T-helper 1 cell treated with Interleukin-12 subunit alpha and Interleukin-12 subunit beta and Interleukin-4 antibody, amounts not matched to agents 30 ng/mL and 1 ng/mL, for 36 hours (primary cell): ENCODE data around the gene PPP1CB. TPM values are rescaled to one million over a fixed set of nuclear protein-coding genes. Genes with fewer than 3 reads are reported as not detected.
"Not testable (repeated sequence)": the region's sequence is repeated elsewhere in the genome, so short reads cannot be mapped to it uniquely, and the experiment has no call there.

Experiments
- intact Hi-C: fragments of 100-400 bp; cut with micrococcal nuclease; formaldehyde crosslinking; loops from one replicate; pipeline ENCODE4 v1.15.1; 2024
- total RNA-seq: library from RNA; stranded (reverse); gene quantifications from 2 replicates; pipeline ENCODE4 v1.2.3, GENCODE V29; 2022

The PPP1CB gene
- total RNA-seq, result 189 and 196 TPM in 2 replicates

GRCh38 chr2:28751252-28751955, at the start of gene PPP1CB:
Gene PPP1CB (plus strand): TSS chr2:28751830. CDS start chr2:28752125, 295 bp downstream.
- intact Hi-C loops, result loop anchor here (1.0 to 10.0 kb wide), 11 partner anchors 119 to 1396 kb away; partner anchors contain the start of genes BABAM2, FOSL2, MRPL33 and NRBP1

DNA sequence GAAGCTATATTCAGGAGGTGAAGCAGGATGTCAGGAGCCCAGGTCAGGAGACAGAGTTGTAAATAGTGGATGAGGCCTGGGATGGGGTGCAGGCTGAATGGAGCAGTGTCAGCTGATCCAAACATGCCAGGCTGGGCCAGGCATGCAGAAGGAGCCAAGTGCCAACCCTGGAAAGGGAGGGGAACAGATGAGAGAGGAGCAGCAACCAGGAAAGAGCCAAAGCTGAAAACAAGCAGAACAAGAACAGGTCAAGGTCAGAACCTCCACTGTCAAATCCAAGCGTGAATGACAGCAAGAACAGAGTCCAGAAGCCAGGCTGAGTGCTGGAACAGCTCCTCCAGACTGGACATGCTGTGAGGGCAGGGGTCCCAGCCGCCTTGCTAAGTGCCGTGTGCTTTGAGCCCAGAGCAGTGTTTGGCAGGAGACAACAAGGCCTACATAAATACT, 49.2 kb upstream of the PPP1CB start:
- intact Hi-C loops, result no loop called here

DNA sequence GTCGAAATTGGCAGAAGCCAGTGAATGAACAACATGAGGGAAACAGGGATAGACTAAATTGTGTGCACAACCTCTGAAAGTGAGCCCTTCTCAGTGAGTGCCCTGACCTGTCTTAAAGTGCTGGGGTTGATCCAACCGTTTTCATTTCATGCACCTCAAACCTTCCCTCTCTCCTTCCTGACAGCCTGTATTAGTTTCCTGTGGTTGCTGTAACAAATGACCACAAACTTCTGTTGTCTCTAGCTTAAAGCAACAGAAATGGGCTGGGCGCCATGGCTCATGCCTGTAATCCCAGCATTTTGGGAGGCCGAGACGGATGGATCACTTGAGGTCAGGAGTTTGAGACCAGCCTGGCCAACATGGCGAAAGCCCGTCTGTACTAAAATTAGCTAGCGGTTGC, 48.8 kb upstream of the PPP1CB start:
- intact Hi-C loops, result no loop called here

GRCh38 chr2:28704621-28705020, 47.0 kb upstream of the PPP1CB start:
- intact Hi-C loops, result no loop called here

- intact Hi-C loops, result no loop called here
Measured at GRCh38 chr2:28705751-28706440, 45.7 kb upstream of the PPP1CB start.

DNA sequence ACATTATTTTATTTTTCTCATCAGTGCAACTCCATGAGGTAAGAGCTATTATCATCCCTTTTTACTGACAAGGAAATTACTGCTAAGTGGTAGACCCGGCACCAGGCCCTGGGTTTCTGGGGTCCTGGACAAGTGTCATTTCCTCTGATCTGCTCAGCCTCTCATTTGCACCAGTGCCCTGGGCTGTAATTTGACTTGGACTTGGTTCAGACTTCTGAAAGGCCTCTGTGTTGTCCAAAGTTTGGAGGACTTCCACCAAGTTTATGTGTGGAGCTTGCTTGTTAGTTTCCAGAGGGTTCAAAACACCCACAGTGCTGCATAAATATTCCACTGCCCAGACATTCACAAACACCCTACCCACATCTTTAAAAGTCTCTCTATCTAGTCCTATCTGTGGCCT, 44.0 kb upstream of the PPP1CB start:
- intact Hi-C loops, result no loop called here

GRCh38 chr2:28709101-28709500, 42.5 kb upstream of the PPP1CB start:
- intact Hi-C loops, result no loop called here

DNA sequence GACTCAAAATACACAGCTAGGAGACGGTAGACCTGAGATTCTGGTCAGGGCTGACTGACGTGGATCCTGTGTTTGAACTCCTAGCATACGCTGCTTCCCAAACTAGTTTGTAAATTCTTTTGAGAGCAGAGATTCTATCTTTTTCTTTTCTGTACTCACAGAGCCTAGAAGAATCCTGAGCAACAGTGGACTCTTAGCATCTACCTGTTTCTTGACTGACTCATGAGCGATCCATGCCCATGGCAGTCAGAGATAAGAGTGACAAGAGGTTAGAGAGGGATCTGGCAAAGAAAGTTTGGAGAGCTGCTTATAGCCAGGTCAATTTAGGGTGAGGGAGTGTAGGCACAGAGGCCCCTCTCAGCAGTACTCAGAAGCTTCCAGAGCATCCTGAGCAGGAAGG, 41.1 kb upstream of the PPP1CB start:
- intact Hi-C loops, result no loop called here

DNA sequence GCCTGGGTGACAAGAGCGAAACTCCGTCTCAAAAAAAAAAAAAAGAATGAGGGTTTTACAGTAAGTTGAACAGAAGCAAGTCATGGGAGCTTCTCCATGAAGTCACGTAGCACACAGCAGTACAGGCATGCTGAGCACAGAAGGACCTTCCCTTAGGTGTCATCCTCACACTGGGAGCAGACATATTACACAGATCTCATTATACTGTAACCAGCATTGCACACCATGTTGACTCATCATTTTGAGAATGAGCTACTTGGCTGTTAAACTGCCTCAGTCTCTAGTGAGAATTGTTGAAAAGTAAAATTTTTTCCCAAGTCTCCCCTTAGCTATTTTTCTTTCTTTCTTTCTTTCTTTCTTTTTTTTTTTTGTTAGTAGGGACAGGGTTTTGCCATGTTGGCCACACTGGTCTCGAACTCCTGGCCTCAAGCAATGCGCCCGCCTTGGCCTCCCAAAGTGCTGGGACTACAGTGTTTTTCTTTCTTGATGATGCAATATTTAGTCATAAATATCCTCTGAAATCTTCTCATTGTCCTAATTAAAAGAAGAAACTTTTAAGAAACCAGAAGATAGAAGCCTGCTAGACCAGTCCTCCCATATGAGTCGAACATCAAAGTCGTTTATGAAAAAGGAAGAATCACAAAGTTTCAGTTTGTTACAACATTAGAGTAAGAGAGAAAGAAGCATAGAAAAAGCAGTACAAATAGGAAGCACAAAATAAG, 37.9 kb upstream of the PPP1CB start:
- intact Hi-C loops, result no loop called here

- intact Hi-C loops, result no loop called here
Measured at GRCh38 chr2:28716265-28716865, 35.3 kb upstream of the PPP1CB start.

GRCh38 chr2:28717339-28717758, 34.3 kb upstream of the PPP1CB start:
- intact Hi-C loops, result no loop called here

GRCh38 chr2:28720345-28720744, 31.3 kb upstream of the PPP1CB start:
- intact Hi-C loops, result no loop called here

DNA sequence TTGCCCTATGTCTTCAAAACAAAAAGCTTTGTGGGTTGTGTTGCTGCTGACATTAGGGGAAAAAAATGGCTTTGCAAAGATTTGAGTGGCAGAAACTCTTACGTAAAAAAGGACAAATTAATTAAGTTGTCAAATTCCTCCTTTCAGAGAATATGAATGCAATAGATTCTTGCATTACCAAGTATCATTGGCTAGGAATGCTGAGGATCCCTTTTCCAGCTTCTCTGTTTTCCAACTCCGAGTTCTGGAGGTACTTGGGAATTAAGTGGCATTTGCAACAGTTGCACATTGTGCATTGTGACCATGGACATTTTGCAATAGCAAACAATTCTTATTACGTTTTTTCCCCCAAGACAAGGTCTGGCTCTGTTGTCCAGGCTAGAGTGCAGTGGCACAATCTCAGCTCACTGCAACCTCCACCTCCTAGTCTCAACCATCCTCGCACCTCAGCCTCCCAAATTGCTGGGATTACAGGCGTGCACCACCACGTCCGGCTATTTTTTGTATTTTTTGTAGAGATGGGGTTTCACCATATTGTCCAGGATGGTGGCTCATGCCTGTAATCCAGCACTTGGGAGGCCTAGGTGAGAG, 29.9 kb upstream of the PPP1CB start:
- intact Hi-C loops, result no loop called here

GRCh38 chr2:28725021-28725711, 26.5 kb upstream of the PPP1CB start:
- intact Hi-C loops, result no loop called here

GRCh38 chr2:28726177-28726576, 25.5 kb upstream of the PPP1CB start:
- intact Hi-C loops, result no loop called here

DNA sequence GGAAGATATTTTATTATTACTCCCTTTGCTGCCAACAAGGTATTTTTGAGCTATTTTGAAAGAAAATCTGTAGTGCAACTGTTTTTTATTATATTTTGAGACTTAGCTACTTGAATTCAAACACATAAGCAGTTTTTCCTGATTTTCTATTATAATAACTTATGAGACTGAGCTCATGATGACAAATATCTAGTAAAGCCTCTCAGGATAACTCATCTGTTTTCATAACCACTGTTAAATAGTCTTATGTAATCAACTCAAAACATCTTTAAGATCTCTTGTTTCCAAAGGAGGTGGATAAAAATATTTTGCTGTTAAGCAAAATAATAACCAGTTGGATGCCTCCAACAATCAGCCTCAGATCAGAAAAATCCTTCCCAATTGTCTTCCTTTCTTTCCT, 21.9 kb upstream of the PPP1CB start:
- intact Hi-C loops, result no loop called here

- intact Hi-C loops, result no loop called here
Measured at GRCh38 chr2:28730641-28731146, 20.9 kb upstream of the PPP1CB start.

GRCh38 chr2:28735511-28735910, 16.1 kb upstream of the PPP1CB start:
- intact Hi-C loops, result no loop called here

DNA sequence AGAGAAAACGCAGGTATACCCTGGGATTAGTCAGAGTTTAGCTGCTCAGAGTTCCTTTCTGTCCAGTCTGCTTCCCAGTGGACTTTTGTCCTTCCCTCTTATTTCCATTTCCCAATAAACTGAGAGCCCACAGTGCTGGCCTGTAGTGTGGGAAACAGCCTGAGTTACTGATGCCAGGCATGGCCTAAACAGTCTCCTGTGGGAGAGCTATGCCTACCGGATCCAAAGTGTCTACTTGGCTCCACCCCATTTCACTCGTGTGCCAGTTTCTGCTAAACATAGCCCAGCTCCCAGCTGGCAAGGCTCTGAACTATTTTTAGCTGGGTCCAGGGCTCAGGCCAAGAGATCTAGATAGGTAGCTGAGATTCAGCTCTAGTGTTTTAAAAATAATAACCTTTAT, 15.6 kb upstream of the PPP1CB start:
- intact Hi-C loops, result no loop called here

DNA sequence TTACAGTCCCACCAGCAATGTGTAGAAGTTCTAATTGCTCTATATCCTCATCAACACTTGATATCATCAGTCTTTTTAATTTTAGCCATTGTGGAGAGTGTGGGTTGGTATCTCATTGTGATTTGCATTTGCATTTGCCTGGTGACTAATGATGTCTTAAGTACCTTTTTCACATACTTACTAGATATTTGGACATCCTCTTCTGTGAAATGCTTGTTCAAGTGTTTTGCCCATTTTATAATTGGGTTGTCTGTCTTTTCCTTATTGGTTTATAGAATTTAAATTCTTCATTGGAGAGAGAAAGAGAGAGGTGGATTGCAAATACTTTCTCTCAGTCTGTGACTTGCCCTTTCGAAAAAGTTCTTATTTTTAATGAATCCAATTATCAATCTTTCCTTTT, 14.0 kb upstream of the PPP1CB start:
- intact Hi-C loops, result no loop called here

DNA sequence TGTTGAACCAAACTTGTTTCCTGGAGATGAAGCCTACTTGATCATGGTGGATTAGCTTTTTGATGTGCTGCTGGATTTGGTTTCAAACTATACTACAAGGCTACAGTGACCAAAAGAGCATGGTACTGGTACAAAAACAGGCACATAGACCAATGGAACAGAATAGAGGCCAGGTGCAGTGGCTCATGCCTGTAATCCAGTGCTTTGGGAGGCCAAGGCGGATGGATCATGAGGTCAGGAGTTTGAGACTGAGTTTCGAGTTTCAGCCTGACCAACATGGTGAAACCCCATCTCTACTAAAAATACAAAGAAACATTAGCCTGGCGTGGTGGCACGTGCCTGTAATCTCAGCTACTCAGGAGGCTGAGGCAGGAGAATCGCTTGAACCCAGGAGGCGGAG, 9.0 kb upstream of the PPP1CB start:
- intact Hi-C loops, result not testable (repeated sequence)
